Activated T-helper 2 cell treated with anti-CD3 and anti-CD28 coated beads, Interferon-gamma antibody, Interleukin-2, Interleukin-4, amounts not matched to agents 10 μg/mL and 5 μg/mL and 100 μg/mL, durations not matched to agents 14 hours and 24 hours and 36 hours (primary cell): Measurements from ENCODE around the gene PAX5. TPM values are rescaled to one million over a fixed set of nuclear protein-coding genes. Genes with fewer than 3 reads are reported as not detected.

Experiments
- DNase-seq: peaks from one replicate; pipeline ENCODE4 v3.0.0; 2021; ENCODE audit warnings: low spot score
- H3K27ac Mint-ChIP-seq: one replicate; pipeline ENCODE4 v1.8.0; 2021; ENCODE audit warnings: mixed read lengths
- H3K27me3 Mint-ChIP-seq: one replicate; pipeline ENCODE4 v1.8.0; 2021; ENCODE audit warnings: low read depth, mixed read lengths
- H3K36me3 Mint-ChIP-seq: one replicate; pipeline ENCODE4 v1.8.0; 2021; ENCODE audit warnings: low read depth, mixed read lengths
- H3K4me1 Mint-ChIP-seq: one replicate; pipeline ENCODE4 v1.8.0; 2021; ENCODE audit warnings: low read depth, mixed read lengths
- H3K4me3 Mint-ChIP-seq: one replicate; pipeline ENCODE4 v1.8.0; 2021; ENCODE audit warnings: low read depth, mild to moderate bottlenecking, moderate library complexity, mixed read lengths
- H3K9me3 Mint-ChIP-seq: one replicate; pipeline ENCODE4 v1.8.0; 2021; ENCODE audit warnings: mixed read lengths
- intact Hi-C: fragments of 100-400 bp; cut with micrococcal nuclease; formaldehyde crosslinking; loops from one replicate; pipeline ENCODE4 v1.15.1; 2023
- total RNA-seq: library from RNA; stranded (reverse); gene quantifications from 2 replicates; pipeline ENCODE4 v1.2.3, GENCODE V29; 2022

PAX5 gene
- total RNA-seq, 1 donor from 2014 or later: 0.34 TPM

- no peak overlapping the region for H3K27ac Mint-ChIP-seq
- intact Hi-C loops: no loop called here
- no peak overlapping the region for H3K4me3 Mint-ChIP-seq
- no peaks in the 10 kb centered on the region for H3K9me3 Mint-ChIP-seq
- H3K4me1 Mint-ChIP-seq: no peaks in the 10 kb centered on the region
- peaks cover 34% of the 10 kb centered on the region for H3K27me3 Mint-ChIP-seq
- H3K36me3 Mint-ChIP-seq: no peaks in the 10 kb centered on the region
- DNase-seq: no peak
Measured at GRCh38 chr9:36949466-36949865, 84.6 kb downstream of the PAX5 start.

DNA sequence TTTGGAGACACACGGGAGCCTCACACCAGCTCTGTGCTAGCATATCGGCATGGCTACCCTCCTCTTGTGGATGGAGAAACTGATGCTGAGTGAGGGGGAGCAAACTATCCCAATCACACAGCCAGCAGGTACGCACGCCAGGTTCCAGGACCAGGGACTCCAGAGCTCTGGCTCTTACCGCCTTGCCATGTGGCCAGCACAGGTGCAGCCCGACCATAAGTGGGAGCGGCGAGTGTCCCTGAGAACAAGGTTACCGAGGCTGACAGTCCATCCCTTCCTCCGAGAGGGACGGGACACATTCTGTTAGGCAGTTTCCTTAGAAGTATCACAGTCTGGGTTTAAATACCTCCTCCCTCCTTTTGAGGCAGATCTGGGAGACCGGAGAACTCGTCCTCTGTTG lies 86.0 kb downstream of the PAX5 start:
- no peaks in the 10 kb centered on the region for H3K36me3 Mint-ChIP-seq
- H3K9me3 Mint-ChIP-seq: no peaks in the 10 kb centered on the region
- no peak overlapping the region for H3K27ac Mint-ChIP-seq
- intact Hi-C loops: no loop called here
- no peaks in the 10 kb centered on the region for H3K4me1 Mint-ChIP-seq
- H3K27me3 Mint-ChIP-seq: peaks cover 23% of the 10 kb centered on the region
- DNase-seq: no peak
- H3K4me3 Mint-ChIP-seq: no peak overlapping the region

GRCh38 chr9:36946653-36947052 lies 87.4 kb downstream of the PAX5 start:
- intact Hi-C loops: no loop called here

GRCh38 chr9:36945999-36946398 lies 88.1 kb downstream of the PAX5 start:
- Mint-ChIP-seq H3K36me3 (no peaks in the 10 kb centered on the region), H3K27ac (no peak overlapping the region), H3K9me3 (no peaks in the 10 kb centered on the region), H3K4me3 (no peak overlapping the region), H3K4me1 (no peaks in the 10 kb centered on the region), H3K27me3 (peaks cover 12% of the 10 kb centered on the region)
- no peak for DNase-seq
- intact Hi-C loops: no loop called here

More at GRCh38 chr9:36946653-36947052, 87.4 kb downstream of the PAX5 start:
- Mint-ChIP-seq H3K27ac (no peak overlapping the region), H3K4me3 (no peak overlapping the region), H3K27me3 (peaks cover 13% of the 10 kb centered on the region), H3K9me3 (no peaks in the 10 kb centered on the region), H3K4me1 (no peaks in the 10 kb centered on the region), H3K36me3 (no peaks in the 10 kb centered on the region)
- no peak for DNase-seq

DNA sequence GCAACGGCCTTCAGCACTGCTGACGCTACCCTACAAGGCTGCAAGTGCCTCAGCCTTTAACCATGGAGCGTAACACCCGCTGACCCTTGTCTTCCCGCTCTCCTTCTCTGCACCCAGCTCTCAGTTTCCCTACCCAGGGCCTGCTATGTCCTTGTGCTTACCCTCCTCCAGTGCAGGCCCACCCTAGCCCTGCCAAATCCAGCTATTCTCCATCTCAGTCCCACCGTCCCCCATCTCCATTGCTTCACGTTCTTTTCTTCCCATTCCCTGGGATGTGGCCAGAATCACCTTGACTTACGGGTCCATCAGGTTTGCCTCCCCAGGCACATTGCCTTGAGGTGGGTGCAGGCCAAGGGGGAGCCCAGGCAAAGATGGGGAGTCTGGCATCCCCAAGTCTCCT lies 91.2 kb downstream of the PAX5 start:
- H3K4me1 Mint-ChIP-seq: no peaks in the 10 kb centered on the region
- no peak overlapping the region for H3K27ac Mint-ChIP-seq
- H3K36me3 Mint-ChIP-seq: no peaks in the 10 kb centered on the region
- intact Hi-C loops: no loop called here
- H3K4me3 Mint-ChIP-seq: no peak overlapping the region
- DNase-seq: no peak
- H3K9me3 Mint-ChIP-seq: no peaks in the 10 kb centered on the region
- peaks cover 6% of the 10 kb centered on the region for H3K27me3 Mint-ChIP-seq

DNA sequence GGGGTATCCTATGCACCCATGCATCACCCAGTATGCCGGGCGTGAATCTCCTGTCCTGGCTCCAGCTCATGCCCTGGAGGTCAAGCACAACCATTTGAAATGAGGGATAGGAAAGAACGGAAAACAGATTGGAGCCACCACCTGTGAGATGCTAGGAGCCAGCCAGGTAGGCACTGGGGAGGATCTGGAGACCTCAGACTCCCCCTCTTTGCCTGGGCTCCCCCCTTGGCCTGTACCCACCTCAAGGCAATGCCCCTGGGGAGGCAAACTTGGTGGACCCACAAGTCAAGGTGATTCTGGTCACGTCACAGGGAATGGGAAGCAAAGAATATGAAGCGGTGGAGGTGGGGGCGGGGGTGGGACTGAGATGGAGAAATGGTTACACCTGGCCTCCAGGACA lies 92.6 kb downstream of the PAX5 start:
- Mint-ChIP-seq H3K9me3 (no peaks in the 10 kb centered on the region), H3K36me3 (no peaks in the 10 kb centered on the region), H3K27me3 (peaks cover 10% of the 10 kb centered on the region), H3K27ac (no peak overlapping the region), H3K4me1 (no peaks in the 10 kb centered on the region), H3K4me3 (no peak overlapping the region)
- no peak for DNase-seq
- intact Hi-C loops: no loop called here

DNA sequence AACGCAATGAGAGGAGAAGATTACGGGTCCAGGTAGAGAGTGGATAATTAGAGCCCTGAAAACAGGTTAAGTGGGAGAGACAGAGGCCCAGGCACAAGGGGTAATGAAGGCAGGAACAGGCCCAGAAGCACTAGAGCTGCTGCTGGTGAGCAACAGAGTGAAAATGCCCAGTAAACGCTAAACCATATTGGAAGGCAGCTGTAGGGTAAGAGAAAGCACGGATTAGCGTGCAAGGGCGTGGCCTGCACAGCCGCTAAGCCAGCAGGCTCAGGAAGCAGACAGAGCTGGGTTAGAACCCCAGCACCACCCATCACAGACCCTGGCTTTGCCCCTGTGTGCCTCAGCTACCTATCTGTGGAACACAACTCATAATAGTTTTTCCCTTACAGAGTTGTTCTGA lies 93.2 kb downstream of the PAX5 start:
- H3K9me3 Mint-ChIP-seq: no peaks in the 10 kb centered on the region
- no peak overlapping the region for H3K4me3 Mint-ChIP-seq
- H3K27ac Mint-ChIP-seq: no peak overlapping the region
- no peak for DNase-seq
- H3K27me3 Mint-ChIP-seq: peaks cover 10% of the 10 kb centered on the region
- intact Hi-C loops: no loop called here
- H3K36me3 Mint-ChIP-seq: no peaks in the 10 kb centered on the region
- no peaks in the 10 kb centered on the region for H3K4me1 Mint-ChIP-seq

DNA sequence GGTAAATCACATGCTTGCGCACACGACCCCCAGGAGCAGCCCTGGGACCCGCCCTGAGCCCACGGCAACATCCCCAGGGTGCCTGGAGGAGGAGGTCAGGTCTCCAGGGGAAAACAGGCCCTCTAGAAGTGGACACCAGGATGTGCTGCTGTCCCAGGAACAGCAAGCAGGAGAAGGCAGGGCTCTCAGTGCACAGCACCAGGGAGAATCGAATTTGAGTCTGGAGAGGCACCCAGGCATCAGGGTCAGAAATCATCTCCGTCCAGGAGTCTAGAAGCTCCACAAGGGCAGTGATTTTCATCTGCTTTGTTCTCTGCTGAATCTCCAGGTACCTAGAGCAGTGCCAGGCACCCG lies 93.6 kb downstream of the PAX5 start:
- Mint-ChIP-seq H3K36me3 (no peaks in the 10 kb centered on the region), H3K27me3 (peaks cover 10% of the 10 kb centered on the region), H3K9me3 (no peaks in the 10 kb centered on the region), H3K27ac (no peak overlapping the region), H3K4me1 (no peaks in the 10 kb centered on the region), H3K4me3 (no peak overlapping the region)
- intact Hi-C loops: no loop called here
- no peak for DNase-seq

- no peak overlapping the region for H3K27ac Mint-ChIP-seq
- H3K36me3 Mint-ChIP-seq: no peaks in the 10 kb centered on the region
- H3K27me3 Mint-ChIP-seq: peaks cover 10% of the 10 kb centered on the region
- intact Hi-C loops: no loop called here
- DNase-seq: no peak
- no peaks in the 10 kb centered on the region for H3K9me3 Mint-ChIP-seq
- no peak overlapping the region for H3K4me3 Mint-ChIP-seq
- H3K4me1 Mint-ChIP-seq: no peaks in the 10 kb centered on the region
Measured at GRCh38 chr9:36939655-36940499, 94.2 kb downstream of the PAX5 start.

DNA sequence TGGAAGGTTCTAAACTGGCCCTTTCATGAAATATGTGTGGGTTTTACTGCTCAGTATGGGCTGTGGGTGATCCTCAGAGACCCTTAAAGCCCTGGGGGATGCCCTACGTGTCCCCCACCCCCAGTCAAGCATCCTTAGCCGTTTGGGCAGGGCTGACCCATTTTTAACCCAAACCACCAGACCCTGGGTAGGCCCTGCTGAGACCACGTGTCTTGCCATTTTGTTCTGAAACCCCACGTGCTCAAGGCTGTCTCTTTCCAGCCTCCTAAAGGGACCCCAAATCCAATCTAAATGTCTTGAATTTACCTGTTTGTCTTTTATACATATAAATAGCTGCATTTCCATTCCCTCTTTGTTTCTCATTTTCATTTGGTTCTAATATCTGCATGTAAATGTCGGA lies 94.9 kb downstream of the PAX5 start:
- intact Hi-C loops: no loop called here
- Mint-ChIP-seq H3K9me3 (no peaks in the 10 kb centered on the region), H3K27me3 (peaks cover 10% of the 10 kb centered on the region), H3K36me3 (no peaks in the 10 kb centered on the region), H3K27ac (no peak overlapping the region), H3K4me1 (no peaks in the 10 kb centered on the region), H3K4me3 (no peak overlapping the region)
- no peak for DNase-seq

GRCh38 chr9:36938617-36939016 lies 95.5 kb downstream of the PAX5 start:
- Mint-ChIP-seq H3K27ac (no peak overlapping the region), H3K36me3 (no peaks in the 10 kb centered on the region), H3K4me3 (no peak overlapping the region), H3K9me3 (no peaks in the 10 kb centered on the region), H3K4me1 (no peaks in the 10 kb centered on the region), H3K27me3 (peaks cover 10% of the 10 kb centered on the region)
- no peak for DNase-seq
- intact Hi-C loops: no loop called here

- Mint-ChIP-seq H3K9me3 (no peaks in the 10 kb centered on the region), H3K27me3 (peaks cover 8% of the 10 kb centered on the region), H3K36me3 (no peaks in the 10 kb centered on the region), H3K4me3 (no peak overlapping the region), H3K4me1 (no peaks in the 10 kb centered on the region), H3K27ac (no peak overlapping the region)
- DNase-seq: no peak
- intact Hi-C loops: no loop called here
Measured at GRCh38 chr9:36937951-36938350, 96.1 kb downstream of the PAX5 start.

DNA sequence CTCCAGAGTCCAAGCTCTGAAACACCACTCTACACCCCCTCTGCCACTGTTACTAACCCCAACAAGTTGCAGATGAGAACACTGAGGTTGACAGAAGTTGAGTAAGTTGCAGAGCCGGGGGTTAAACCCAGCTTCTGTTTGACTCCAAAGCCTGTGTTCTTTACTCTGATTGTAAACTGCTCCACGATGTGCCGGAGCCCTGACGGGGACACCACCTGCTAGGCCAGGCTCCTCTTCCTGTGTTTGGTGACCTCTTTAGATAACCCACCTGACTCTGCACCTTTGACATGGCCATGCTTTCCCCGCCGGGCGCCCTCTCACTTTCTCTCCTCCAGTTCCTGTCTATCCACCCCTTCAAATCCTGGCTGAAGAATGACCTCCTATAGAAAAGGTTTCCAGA lies 96.7 kb downstream of the PAX5 start:
- H3K9me3 Mint-ChIP-seq: no peaks in the 10 kb centered on the region
- H3K36me3 Mint-ChIP-seq: no peaks in the 10 kb centered on the region
- H3K27ac Mint-ChIP-seq: no peak overlapping the region
- H3K27me3 Mint-ChIP-seq: peaks cover 8% of the 10 kb centered on the region
- no peak overlapping the region for H3K4me3 Mint-ChIP-seq
- intact Hi-C loops: no loop called here
- DNase-seq: no peak
- no peaks in the 10 kb centered on the region for H3K4me1 Mint-ChIP-seq

GRCh38 chr9:36936498-36936831 lies 97.6 kb downstream of the PAX5 start:
- no peak for DNase-seq
- Mint-ChIP-seq H3K27me3 (peaks cover 8% of the 10 kb centered on the region), H3K36me3 (no peaks in the 10 kb centered on the region), H3K27ac (no peak overlapping the region), H3K4me3 (no peak overlapping the region), H3K4me1 (no peaks in the 10 kb centered on the region), H3K9me3 (no peaks in the 10 kb centered on the region)
- intact Hi-C loops: no loop called here
